NCI-H2227 treated with DMSO at 0.1 percent for 48 hours (cell line): ENCODE results near the gene SYK.

Experiments
- DNase-seq: peaks from one replicate; lab custom pipeline; 2025; lab: John Stamatoyannopoulos, UW

SYK gene

GRCh38 chr9:90825586-90825985 is 24.0 kb downstream of the SYK start:
- no peak for DNase-seq

DNA sequence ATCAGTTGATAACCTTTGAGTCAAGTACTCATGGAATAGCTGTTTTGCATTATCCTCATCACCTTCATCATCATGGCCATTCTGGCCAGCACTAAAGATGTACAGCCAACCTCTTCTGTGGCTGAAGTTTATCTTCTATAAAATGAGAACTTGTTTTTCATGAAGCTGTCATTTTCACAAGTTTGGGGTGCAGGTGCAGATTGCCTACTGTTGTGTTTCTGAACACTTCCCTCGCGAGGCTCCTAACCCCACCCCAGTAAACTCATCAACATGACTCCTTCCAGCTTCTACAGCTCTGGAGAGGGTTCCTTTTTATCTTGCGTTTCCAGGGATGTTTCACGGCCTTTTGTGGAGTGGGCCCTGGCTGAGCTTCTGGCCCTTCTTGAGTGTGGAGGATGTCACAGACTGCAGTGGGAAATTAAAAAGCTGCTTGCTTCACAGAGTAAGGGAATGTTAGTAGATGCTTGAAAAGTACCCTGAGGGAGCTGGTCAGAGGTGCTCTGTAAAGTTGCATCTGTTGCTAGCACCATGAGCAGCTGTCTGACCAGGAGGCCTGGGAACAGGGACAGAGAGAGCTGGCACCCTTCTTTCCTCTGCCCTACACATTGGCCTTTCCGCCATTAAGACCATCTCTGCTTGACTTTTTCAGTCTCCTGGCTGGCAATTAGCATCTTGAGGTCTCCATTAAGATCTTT is 24.9 kb downstream of the SYK start:
- no peak for DNase-seq

- no peak for DNase-seq
Observed at GRCh38 chr9:90827181-90827871, 25.7 kb downstream of the SYK start.

DNA sequence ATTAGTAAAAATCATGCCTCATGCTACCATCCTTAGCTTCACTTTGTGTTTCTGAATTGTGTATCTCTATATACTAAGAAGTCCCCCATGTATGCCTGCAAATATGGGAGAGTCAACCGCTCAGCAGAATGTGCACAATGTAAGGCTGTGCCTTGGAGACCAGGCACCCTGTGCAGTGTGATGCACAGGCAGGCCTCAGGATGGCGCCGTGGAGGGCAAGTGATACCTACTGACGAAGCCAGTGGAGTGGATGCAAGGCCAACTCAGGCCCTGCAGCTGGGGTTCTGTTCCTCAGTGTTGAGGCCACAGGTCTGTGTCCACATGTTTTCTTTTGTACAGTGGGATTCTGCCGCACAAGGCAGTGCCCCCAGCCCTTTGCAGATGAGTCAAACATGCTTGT is 28.4 kb downstream of the SYK start:
- no peak for DNase-seq

DNA sequence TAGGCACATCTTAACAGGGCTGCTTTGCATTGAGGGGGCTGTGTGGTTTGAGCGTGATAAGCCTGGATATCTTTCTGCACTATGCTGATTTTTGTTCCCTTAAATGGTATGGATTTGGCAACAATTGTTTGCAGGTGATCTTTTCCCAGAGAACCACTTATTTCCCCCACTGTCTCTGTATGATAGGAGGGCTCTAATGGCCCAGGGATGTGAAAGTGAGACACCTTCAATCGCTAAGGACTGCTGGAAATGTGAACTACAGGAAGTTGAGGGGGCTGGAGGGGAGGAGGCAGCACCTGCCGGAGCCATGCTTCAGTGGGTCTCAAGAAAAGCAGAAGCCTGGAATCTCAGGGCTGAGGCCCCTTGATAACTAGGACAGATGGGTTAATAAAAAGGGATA is 29.4 kb downstream of the SYK start:
- DNase-seq: no peak

DNA sequence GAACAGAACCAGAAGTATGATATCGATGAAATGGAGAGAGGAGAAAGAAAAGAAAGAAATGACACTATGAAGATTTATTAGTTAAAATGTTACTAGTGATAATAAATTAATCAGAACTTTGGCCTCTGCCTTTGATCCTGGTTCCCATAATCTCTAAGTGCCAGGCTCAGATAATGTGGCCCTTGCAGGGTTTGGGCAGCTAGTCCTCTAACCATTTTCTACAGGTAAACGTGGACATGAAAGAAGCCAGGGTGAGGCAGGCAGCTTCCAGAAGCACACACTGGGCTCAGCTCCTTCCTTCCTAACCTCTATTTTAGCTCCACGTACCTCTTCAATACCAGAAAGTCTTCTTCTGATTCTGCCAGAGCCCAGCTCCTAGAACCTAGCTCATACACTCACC is 30.6 kb downstream of the SYK start:
- DNase-seq: no peak

DNA sequence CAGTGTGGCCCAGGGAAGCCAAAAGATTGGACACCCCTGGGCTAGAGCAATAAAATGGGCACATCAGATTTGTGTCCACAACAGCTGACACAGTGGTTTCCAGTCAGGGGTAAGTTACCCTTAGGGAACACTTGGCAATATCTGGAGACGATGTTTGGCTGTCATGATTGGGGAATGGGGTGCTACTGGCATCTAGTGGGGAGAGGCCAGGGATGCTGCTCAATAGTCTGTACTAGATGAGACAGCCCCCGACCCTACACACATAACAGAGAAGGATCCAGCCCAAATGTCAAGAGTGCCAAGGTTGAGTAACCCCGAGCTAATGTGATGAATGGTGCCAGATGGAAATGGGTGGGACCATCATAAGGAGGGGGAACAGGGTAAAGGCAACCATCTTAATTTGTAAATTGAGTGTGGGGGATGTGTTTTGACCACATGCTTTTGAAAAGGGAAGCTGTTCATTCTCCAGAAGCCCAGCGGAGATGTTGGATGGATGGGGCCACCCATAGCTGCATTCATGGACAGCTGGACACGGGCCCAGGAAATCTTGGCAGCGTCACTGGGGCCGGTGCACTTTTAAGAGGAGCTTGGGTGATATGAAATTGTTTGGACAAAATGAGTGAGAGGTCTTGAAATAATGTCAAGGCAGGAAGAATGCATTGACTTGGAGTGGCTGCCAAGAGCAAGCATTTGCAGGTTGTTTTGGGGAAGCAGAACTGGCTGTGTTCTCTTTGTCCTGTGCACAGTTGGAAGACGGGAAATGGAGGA is 33.4 kb downstream of the SYK start:
- DNase-seq: no peak

- peak; percentile 34 for DNase-seq
Observed at GRCh38 chr9:90836411-90837080, 34.9 kb downstream of the SYK start.

DNA sequence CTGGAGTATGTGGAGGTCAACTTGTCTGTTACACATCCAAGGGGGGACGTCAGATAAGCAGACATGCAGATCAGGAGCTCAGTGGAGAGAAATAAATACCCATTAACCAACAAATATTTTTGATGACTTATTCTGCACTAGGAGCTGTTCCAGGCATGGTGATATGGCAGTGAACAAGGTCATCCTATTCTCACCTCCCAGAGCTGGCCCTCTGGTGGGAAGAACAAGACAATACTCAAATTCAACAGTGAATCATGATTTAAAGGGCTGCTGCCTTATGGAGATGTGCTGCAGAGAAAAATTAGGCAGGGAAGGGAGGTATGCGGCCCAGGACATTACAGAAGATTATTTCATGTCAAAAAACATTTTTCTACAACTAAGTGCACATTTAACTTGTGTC is 36.5 kb downstream of the SYK start:
- DNase-seq: no peak

DNA sequence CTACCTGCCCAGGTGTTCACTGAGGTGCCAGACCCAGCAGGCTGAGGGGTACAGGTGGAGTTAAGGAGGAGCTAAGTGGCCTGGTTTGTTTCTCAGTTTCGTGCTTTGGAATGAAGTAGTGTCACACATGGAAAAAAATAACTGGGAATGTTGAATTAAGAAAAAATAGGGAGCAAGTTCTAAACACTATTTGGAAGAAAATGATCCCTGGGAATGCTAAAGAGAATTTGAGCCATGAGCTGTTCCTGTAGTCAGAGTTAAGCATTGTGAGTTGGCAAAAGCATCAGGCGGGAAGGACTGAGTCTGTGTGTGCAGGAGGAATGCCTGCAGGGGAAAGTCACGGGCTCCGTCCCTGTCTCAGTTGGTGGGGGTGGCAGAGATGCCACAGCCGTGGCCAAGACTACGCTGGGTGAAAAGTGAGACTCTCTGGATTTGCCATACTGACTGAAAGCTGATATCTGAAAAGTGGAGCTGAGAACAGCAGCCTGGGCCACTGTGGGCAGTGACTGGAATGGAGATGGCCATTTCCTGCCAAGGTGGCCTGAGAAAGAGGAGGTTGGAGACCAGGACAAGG is 37.0 kb downstream of the SYK start:
- no peak for DNase-seq

DNA sequence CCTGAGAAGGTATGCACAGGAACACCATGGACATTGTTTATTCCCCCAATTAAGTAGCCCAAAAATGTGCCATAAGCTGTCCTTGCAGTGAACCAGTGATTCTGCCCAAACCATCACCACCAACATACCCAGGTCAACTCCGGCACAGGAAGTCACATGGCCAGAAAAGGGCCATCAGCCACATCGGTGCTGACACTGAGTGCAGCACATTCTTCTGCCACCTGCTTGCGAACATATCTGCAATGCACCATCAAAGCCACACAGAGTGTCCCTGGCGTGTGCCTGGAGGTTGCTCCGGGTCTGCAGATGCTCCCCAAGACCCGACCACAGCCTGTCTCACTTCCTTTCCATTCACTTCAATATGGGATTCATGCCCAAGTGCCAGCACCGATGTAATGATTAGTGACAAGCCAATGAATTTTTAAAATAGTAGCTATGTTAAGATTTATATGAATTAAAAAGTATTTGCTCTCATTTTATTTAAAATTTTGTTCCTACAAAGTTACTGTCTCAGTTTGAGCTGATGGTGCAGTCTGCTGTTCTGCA is 37.6 kb downstream of the SYK start:
- no peak for DNase-seq

DNA sequence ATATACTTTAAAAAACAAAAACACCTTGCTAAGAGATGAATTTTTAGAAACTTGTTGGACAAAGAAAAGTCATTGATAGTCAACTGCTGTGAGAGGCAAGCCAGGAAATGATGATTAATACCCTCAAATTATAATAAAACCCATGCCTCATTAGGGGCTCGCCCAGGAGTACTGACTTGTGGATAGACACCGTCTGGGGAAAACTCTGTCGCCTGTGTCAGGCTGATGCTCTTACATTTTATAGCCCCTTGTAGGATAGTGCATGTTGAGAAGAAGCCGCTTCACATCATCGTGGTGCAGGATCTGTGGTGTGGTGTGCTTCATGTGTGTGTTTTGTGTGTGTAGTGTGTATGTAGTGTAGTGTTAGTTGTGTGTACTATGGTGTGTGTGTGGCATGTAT is 39.1 kb downstream of the SYK start:
- DNase-seq: no peak

DNA sequence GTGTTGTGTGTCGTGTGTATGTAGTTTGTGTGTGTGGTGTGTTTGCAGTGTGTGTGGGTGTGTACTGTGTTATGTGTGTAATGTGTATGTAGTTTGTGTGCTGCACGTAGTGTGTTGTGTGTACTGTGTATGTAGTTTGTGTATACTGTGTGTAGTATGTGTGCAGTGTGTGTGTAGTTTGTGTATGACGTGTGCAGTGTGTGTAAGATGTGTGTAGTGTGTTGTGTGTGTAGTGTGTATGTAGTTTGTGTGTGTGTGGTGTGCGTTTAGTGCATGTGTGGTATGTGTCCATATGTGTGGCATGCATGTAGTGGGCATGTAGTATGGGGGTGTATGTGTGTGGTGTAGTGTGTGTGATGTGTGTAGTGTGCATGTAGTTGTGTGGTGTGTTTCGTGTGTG is 39.6 kb downstream of the SYK start:
- no peak for DNase-seq

- no peak for DNase-seq
Observed at GRCh38 chr9:90841615-90842014, 40.0 kb downstream of the SYK start.

GRCh38 chr9:90842176-90842777 is 40.7 kb downstream of the SYK start:
- no peak for DNase-seq

GRCh38 chr9:90842996-90843395 is 41.4 kb downstream of the SYK start:
- DNase-seq: no peak

GRCh38 chr9:90843525-90843924 is 41.9 kb downstream of the SYK start:
- no peak for DNase-seq

- DNase-seq: no peak
Observed at GRCh38 chr9:90844326-90844725, 42.7 kb downstream of the SYK start.

- DNase-seq: no peak
Observed at GRCh38 chr9:90846770-90847419, 45.3 kb downstream of the SYK start.

DNA sequence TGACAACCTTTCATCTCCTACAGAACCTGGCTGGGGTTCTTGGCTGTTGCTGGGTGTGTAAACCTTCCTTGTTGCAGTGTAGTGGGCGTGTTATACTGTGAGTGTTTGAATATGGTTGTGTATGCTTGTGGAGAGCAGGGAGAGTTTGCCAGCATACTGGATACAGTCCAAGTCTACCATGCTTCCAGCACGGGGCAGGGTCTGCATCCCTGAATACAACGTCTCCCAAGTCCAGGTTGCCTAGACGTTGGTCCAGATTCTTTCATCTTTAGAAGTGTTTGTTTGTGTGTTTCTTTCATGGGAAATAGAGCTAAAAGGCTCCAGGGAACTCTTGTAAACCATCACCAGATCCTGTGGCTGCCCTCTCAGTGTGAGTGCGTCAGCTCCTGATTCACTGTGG is 46.4 kb downstream of the SYK start:
- DNase-seq: no peak

- DNase-seq: no peak
Observed at GRCh38 chr9:90848866-90849265, 47.2 kb downstream of the SYK start.
